Tibial nerve (tissue), 3 donors: ENCODE measurements around the gene NXPH2.

Source experiments
- POLR2A ChIP-seq, 2 donors: fragments of 450-650 bp; IDR thresholded peaks; one replicate each; pipeline ENCODE4 v1.6.1; 2017; ENCODE audit warnings: antibody characterized with exemption in 2 of 2, mild to moderate bottlenecking in 2 of 2, moderate library complexity in 2 of 2
- TF ChIP-seq, protein P1 (sequence below), 5 experiments: fragments of 200-600 bp in 3 of 5; fragments of 450-650 bp in 2 of 5; sonication (generic) in 3 of 5; IDR thresholded peaks; one replicate each; pipeline ENCODE4 v1.5.1; 2016 to 2019; ENCODE audit warnings: antibody characterized with exemption in 5 of 5, mild to moderate bottlenecking in 3 of 5, moderate library complexity in 2 of 5

DNA sequence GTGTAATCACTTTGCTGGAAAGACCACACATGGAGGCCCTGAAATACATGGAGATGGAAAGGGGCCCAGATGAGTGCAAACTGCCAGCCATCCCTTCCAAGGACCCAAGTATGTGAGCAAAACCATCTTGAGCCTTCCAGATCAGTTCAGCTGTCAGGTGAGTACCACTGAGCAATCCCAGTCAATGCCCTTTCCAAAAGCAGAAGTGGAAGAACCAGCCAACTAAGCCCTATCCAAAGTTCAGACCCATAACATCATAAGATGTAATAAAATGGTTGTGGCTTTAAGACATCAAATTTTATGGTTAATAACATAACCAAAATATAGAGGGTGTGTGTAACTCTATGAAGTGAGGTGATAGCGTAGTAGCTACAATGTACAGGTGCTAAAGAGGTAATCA lies 88.5 kb downstream of the NXPH2 start:
- TF ChIP-seq POLR2A (IDR thresholded peaks at IDR 0.05) = no peak
- TF ChIP-seq, protein P1, sequence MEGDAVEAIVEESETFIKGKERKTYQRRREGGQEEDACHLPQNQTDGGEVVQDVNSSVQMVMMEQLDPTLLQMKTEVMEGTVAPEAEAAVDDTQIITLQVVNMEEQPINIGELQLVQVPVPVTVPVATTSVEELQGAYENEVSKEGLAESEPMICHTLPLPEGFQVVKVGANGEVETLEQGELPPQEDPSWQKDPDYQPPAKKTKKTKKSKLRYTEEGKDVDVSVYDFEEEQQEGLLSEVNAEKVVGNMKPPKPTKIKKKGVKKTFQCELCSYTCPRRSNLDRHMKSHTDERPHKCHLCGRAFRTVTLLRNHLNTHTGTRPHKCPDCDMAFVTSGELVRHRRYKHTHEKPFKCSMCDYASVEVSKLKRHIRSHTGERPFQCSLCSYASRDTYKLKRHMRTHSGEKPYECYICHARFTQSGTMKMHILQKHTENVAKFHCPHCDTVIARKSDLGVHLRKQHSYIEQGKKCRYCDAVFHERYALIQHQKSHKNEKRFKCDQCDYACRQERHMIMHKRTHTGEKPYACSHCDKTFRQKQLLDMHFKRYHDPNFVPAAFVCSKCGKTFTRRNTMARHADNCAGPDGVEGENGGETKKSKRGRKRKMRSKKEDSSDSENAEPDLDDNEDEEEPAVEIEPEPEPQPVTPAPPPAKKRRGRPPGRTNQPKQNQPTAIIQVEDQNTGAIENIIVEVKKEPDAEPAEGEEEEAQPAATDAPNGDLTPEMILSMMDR (IDR thresholded peaks at IDR 0.05) = no peak
